Thyroid gland (tissue), 4 donors: Measurements from ENCODE around the gene MAMLD1. TPM values are rescaled to one million over a fixed set of nuclear protein-coding genes. Genes with fewer than 3 reads are reported as not detected.
A peak's percentile ranks its signal among the peaks of the same experiment; 100 is the strongest.

Experiments
- DNase-seq, 2 donors: peaks; one replicate each; pipeline ENCODE4 v3.0.0-alpha.2; 2019
- H3K27ac ChIP-seq, 3 donors: fragments of 200-600 bp; sonication (generic); 1 replicate in 2 of 3; 2 replicates in 1 of 3; pipeline ENCODE4 v1.5.1; 2016 to 2019; ENCODE audit warnings: mild to moderate bottlenecking in 1 of 3, moderate library complexity in 1 of 3
- H3K27me3 ChIP-seq: fragments of 200-600 bp; sonication (generic); one replicate; pipeline ENCODE4 v1.5.1; 2019
- H3K36me3 ChIP-seq, 2 donors: fragments of 200-600 bp; sonication (generic); one replicate each; pipeline ENCODE4 v1.5.1; 2016 to 2019
- H3K4me1 ChIP-seq, 2 donors: fragments of 200-600 bp; sonication (generic); one replicate each; pipeline ENCODE4 v1.5.1; 2017 to 2019
- H3K4me3 ChIP-seq, 3 donors: fragments of 200-600 bp; sonication (generic); replicated peaks in 1 of 3; 1 replicate in 2 of 3; 2 replicates in 1 of 3; pipeline ENCODE4 v1.5.1; 2016; ENCODE audit warnings: mild to moderate bottlenecking in 1 of 3
- H3K9me3 ChIP-seq: fragments of 200-600 bp; sonication (generic); one replicate; pipeline ENCODE4 v1.5.1; 2017
- CTCF ChIP-seq, 6 experiments: fragments of 200-600 bp in 3 of 6; fragments of 450-650 bp in 3 of 6; sonication (generic) in 3 of 6; IDR thresholded peaks; one replicate each; pipeline ENCODE4 v1.5.1; 2016 to 2019; ENCODE audit warnings: antibody characterized with exemption in 6 of 6, mild to moderate bottlenecking in 2 of 6, inconsistent platforms in 1 of 6, moderate library complexity in 1 of 6
- POLR2A ChIP-seq, 2 donors: fragments of 450-650 bp; IDR thresholded peaks; one replicate each; pipeline ENCODE4 v1.6.1; 2017; ENCODE audit warnings: antibody characterized with exemption in 2 of 2, mild to moderate bottlenecking in 2 of 2, moderate library complexity in 1 of 2
- WGBS, 2 donors: methylation state at CpG; one replicate each; pipeline ENCODE4 v1.1.5; 2017; 5-methylcytosine and 5-hydroxymethylcytosine counted together
- intact Hi-C: fragments of 100-400 bp; cut with DNase I; formaldehyde crosslinking; loops from one replicate; pipeline ENCODE4 v1.15.1; 2023
- total RNA-seq, 4 donors: library from RNA; depleted of rRNA; stranded (reverse); fragments of >200 nt; gene quantifications; one replicate each; pipeline ENCODE4 v1.2.3, GENCODE V29; 2016

MAMLD1 gene
- total RNA-seq, 4 donors from 2014 or later = 1.3 to 2.2 (median 1.8) TPM

GRCh38 chrX:150487369-150488094, 124.4 kb downstream of the MAMLD1 start:
- no peaks in the 10 kb centered on the region for H3K9me3 ChIP-seq
- no peak for DNase-seq
- H3K27me3 ChIP-seq = no peaks in the 10 kb centered on the region
- no peaks in the 10 kb centered on the region for H3K36me3 ChIP-seq
- no peak for TF ChIP-seq CTCF (IDR thresholded peaks at IDR 0.05)
- no peak for TF ChIP-seq POLR2A (IDR thresholded peaks at IDR 0.05)
- intact Hi-C loops = no loop called here
- H3K4me3 ChIP-seq = no peak overlapping the region
- 97 to 98% methylated on average over 5 of the region's 5 CpGs for WGBS, 2 donors
- H3K4me1 ChIP-seq = peaks cover 0 to 4% of the 10 kb centered on the region in 2 donors
- no peak overlapping the region for H3K27ac ChIP-seq

- WGBS, 2 donors = 62 to 71% methylated on average over 6 of the region's 6 CpGs
- Histone ChIP-seq H3K4me3 (no peak overlapping the region), H3K27me3 (no peaks in the 10 kb centered on the region), H3K36me3 (no peaks in the 10 kb centered on the region), H3K27ac (peak overlapping the region in 1 of 3 donors; percentile 5), H3K4me1 (peaks cover 0 to 4% of the 10 kb centered on the region in 2 donors), H3K9me3 (no peaks in the 10 kb centered on the region)
- peak; percentile 25 to 35 for DNase-seq
- no peak for TF ChIP-seq CTCF (IDR thresholded peaks at IDR 0.05)
- TF ChIP-seq POLR2A (IDR thresholded peaks at IDR 0.05) = no peak
- intact Hi-C loops = no loop called here
Measured at GRCh38 chrX:150489359-150490015, 126.4 kb downstream of the MAMLD1 start.

GRCh38 chrX:150495496-150495895, 132.4 kb downstream of the MAMLD1 start:
- intact Hi-C loops = no loop called here
- WGBS, 2 donors = 92 to 98% methylated on average over 3 to 4 of the region's 4 CpGs

DNA sequence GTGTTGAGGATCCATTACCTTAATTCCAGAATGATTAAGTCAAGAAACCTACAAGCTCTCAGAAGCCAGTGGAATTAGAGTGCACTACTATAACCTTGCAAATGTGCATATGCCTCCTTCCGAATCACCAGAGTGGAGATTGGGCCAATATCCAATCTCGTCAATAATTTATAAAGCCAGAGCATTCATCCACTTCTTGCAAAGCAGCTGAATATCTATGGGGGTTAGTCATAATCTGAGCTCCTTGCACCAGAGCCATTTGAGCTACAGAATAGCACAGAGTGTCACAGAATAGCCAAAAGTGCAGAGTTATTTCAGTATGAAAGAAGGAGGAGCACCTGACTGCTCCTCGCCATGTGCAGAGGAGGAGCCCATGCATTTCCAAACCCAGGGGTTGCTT, 136.1 kb downstream of the MAMLD1 start:
- Histone ChIP-seq H3K36me3 (no peaks in the 10 kb centered on the region), H3K9me3 (no peaks in the 10 kb centered on the region), H3K27ac (no peak overlapping the region), H3K4me3 (no peak overlapping the region), H3K4me1 (peaks cover 0 to 14% of the 10 kb centered on the region in 2 donors), H3K27me3 (no peaks in the 10 kb centered on the region)
- WGBS, 2 donors = 92 to 94% methylated on average over 2 to 3 of the region's 3 CpGs
- TF ChIP-seq CTCF (IDR thresholded peaks at IDR 0.05) (no peak), POLR2A (IDR thresholded peaks at IDR 0.05) (no peak)
- no peak for DNase-seq
- intact Hi-C loops = no loop called here

More at GRCh38 chrX:150495496-150495895, 132.4 kb downstream of the MAMLD1 start:
- Histone ChIP-seq H3K27ac (no peak overlapping the region), H3K4me3 (no peak overlapping the region), H3K9me3 (no peaks in the 10 kb centered on the region), H3K27me3 (no peaks in the 10 kb centered on the region), H3K4me1 (no peaks in the 10 kb centered on the region), H3K36me3 (no peaks in the 10 kb centered on the region)
- DNase-seq = no peak
- TF ChIP-seq POLR2A (IDR thresholded peaks at IDR 0.05) = no peak
- no peak for TF ChIP-seq CTCF (IDR thresholded peaks at IDR 0.05)

DNA sequence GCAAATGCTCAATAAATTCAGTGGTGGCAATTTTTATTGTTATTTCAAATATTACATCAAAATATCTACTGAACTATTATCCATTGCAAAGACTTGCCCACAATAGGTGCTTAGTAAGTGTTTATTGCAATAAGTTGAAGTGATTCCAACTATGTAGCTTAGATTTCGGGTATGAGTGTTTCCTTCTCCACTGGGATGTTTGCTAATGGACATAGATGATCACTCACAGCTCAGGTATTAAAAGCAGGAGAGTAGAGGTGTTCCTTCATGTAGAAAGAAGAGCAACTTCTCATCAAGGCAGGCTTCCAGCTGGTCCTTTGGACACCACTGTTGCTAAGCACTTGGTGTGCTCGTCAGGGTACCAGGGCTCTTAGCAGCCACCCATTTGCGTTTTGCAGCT, 139.0 kb downstream of the MAMLD1 start:
- DNase-seq = no peak
- Histone ChIP-seq H3K4me1 (peaks cover 9 to 42% of the 10 kb centered on the region in 2 donors), H3K9me3 (no peaks in the 10 kb centered on the region), H3K27ac (no peak overlapping the region), H3K4me3 (no peak overlapping the region), H3K36me3 (no peaks in the 10 kb centered on the region), H3K27me3 (no peaks in the 10 kb centered on the region)
- intact Hi-C loops = no loop called here
- TF ChIP-seq CTCF (IDR thresholded peaks at IDR 0.05) (no peak), POLR2A (IDR thresholded peaks at IDR 0.05) (no peak)
- WGBS, 2 donors = 50 to 63% methylated on average over 1 to 2 of the region's 3 CpGs
